ENCODE data around the gene PTPRD. TPM values are rescaled to one million over a fixed set of nuclear protein-coding genes. Genes with fewer than 3 reads are reported as not detected.

The PTPRD gene
- total RNA-seq, 1 experiment from 2014 or later, result 32.5 TPM

DNA sequence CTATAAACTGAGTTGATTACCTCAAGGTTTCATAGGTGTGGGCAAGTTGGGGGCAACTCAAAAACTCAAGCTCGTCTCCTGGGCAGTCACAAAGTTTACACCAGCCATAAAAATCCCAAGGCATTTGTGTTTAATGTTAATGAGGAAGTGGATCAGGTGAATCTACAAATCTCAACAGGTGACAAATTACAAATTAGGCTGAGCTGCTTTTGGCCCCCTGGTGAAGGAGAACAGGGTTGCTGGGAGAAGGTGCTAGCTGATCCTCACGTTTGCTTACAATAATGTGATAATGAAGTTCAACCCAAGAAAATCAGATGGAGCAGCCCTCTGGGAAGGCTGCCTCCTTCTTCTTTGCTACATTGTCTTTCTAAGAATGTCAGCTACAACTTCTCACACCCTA is 2324.8 kb downstream of the PTPRD start:
- no peak overlapping the region for H2BK20ac ChIP-seq (ENCODE audit: low read depth, low read length, poor library complexity, severe bottlenecking)
- no peak for DNase-seq
- TF ChIP-seq, protein P1, sequence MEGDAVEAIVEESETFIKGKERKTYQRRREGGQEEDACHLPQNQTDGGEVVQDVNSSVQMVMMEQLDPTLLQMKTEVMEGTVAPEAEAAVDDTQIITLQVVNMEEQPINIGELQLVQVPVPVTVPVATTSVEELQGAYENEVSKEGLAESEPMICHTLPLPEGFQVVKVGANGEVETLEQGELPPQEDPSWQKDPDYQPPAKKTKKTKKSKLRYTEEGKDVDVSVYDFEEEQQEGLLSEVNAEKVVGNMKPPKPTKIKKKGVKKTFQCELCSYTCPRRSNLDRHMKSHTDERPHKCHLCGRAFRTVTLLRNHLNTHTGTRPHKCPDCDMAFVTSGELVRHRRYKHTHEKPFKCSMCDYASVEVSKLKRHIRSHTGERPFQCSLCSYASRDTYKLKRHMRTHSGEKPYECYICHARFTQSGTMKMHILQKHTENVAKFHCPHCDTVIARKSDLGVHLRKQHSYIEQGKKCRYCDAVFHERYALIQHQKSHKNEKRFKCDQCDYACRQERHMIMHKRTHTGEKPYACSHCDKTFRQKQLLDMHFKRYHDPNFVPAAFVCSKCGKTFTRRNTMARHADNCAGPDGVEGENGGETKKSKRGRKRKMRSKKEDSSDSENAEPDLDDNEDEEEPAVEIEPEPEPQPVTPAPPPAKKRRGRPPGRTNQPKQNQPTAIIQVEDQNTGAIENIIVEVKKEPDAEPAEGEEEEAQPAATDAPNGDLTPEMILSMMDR (conservative IDR thresholded peaks at IDR 0.05), result no peak
- peaks cover 1% of the 10 kb centered on the region in 2 experiments; a peak in 1 of 4 replicates for H3K4me1 Mint-ChIP-seq
- no peak overlapping the region for H3K4me2 ChIP-seq (ENCODE audit: insufficient read depth, insufficient read length, low read length)
- H3K36me3 Mint-ChIP-seq (ENCODE audit: insufficient read depth in 1 of 3, low read depth in 3 of 3), result no peaks in the 10 kb centered on the region
- no peaks in the 10 kb centered on the region for H3K79me2 ChIP-seq (ENCODE audit: insufficient read depth, low read length)
- H3K4me1 ChIP-seq (ENCODE audit: insufficient read depth, low read length), result no peaks in the 10 kb centered on the region
- WGBS (ENCODE audit: extremely low coverage, insufficient read length, low lambda C conversion rate), result no CpG with 5 or more reads among the region's 2 CpGs
- H2BK120ac ChIP-seq (ENCODE audit: low read depth, low read length, poor library complexity, severe bottlenecking), result no peak overlapping the region
- no peak overlapping the region for H3T11ph ChIP-seq (ENCODE audit: low read length)
- H2BK15ac ChIP-seq (ENCODE audit: low read depth, low read length), result no peak overlapping the region
- H3K9ac ChIP-seq (ENCODE audit: extremely low read depth, insufficient read length, low read length), result no peak overlapping the region
- no peak overlapping the region for H2AFZ ChIP-seq (ENCODE audit: low read length)
- no peak overlapping the region for H3K14ac ChIP-seq (ENCODE audit: insufficient read depth, low read length)
- no peak overlapping the region for H4K8ac ChIP-seq (replicated peaks; ENCODE audit: insufficient read length, low read depth, low read length)
- H3K79me1 ChIP-seq (ENCODE audit: insufficient read depth, low read depth, low read length, poor library complexity, severe bottlenecking), result no peaks in the 10 kb centered on the region
- H3K56ac ChIP-seq (ENCODE audit: insufficient read length, low read depth, low read length), result no peak overlapping the region
- H4K91ac ChIP-seq (ENCODE audit: insufficient read length, low read depth, low read length), result no peak overlapping the region
- no peak overlapping the region for H3K4ac ChIP-seq (ENCODE audit: low read depth, low read length)
- H3K27me3 ChIP-seq (ENCODE audit: insufficient read depth, low read length), result no peaks in the 10 kb centered on the region
- H2BK5ac ChIP-seq (ENCODE audit: insufficient read length, low read length), result no peak overlapping the region
- H3K23ac ChIP-seq (ENCODE audit: insufficient read length, low read depth, low read length), result no peak overlapping the region
- no peak overlapping the region for H2AK5ac ChIP-seq (ENCODE audit: insufficient read length, low read length)
- no peaks in the 10 kb centered on the region for H3K9me3 ChIP-seq (ENCODE audit: control insufficient read depth, low read depth, low read length)
- H3K9me3 Mint-ChIP-seq, result no peaks in the 10 kb centered on the region
- no peak overlapping the region for H2BK12ac ChIP-seq (ENCODE audit: insufficient read length, low read depth, low read length)
- no peak overlapping the region for H3K27ac Mint-ChIP-seq
- no peak overlapping the region for H3K27ac ChIP-seq (ENCODE audit: insufficient read length, low read depth, low read length)
- H4K20me1 ChIP-seq (ENCODE audit: control insufficient read depth, insufficient read depth, insufficient read length), result no peaks in the 10 kb centered on the region
- no peaks in the 10 kb centered on the region for H3K23me2 ChIP-seq (ENCODE audit: insufficient read length, low read depth, low read length, poor library complexity, severe bottlenecking)
- no peak overlapping the region for H3K18ac ChIP-seq (ENCODE audit: insufficient read length, low read depth, low read length)
- no peak overlapping the region for H4K5ac ChIP-seq (ENCODE audit: insufficient read length, low read depth, low read length)
- no peak overlapping the region for H3K4me3 Mint-ChIP-seq
- H3K27me3 Mint-ChIP-seq (ENCODE audit: low read depth), result no peaks in the 10 kb centered on the region

All from H9 (cell line).